GM10266 (cell line): Measurements from ENCODE around the gene PPARD.
A peak's percentile ranks its signal among the peaks of the same experiment; 100 is the strongest.

Experiments
- DNase-seq: peaks from one replicate; pipeline ENCODE4 v3.0.0; 2012; ENCODE audit errors: extremely low spot score
- CTCF ChIP-seq: IDR thresholded peaks from 2 replicates; pipeline ENCODE4 v1.5.1; 2012; ENCODE audit warnings: mild to moderate bottlenecking, low read depth; ENCODE audit not compliant: control insufficient read depth, insufficient read depth; ENCODE audit errors: missing control alignments

PPARD gene

GRCh38 chr6:35398526-35398925 lies 56.2 kb downstream of the PPARD start:
- no peak for TF ChIP-seq CTCF
- no peak for DNase-seq

GRCh38 chr6:35400111-35400510 lies 57.8 kb downstream of the PPARD start:
- DNase-seq = no peak

GRCh38 chr6:35400901-35401311 lies 58.5 kb downstream of the PPARD start:
- DNase-seq = no peak

More at GRCh38 chr6:35400111-35400510, 57.8 kb downstream of the PPARD start:
- no peak for TF ChIP-seq CTCF

GRCh38 chr6:35401514-35401913 lies 59.2 kb downstream of the PPARD start:
- no peak for DNase-seq
- no peak for TF ChIP-seq CTCF

More at GRCh38 chr6:35400901-35401311, 58.5 kb downstream of the PPARD start:
- no peak for TF ChIP-seq CTCF

- peak; percentile 16 for TF ChIP-seq CTCF
- DNase-seq = peak; percentile 55
These were observed 59.9 kb downstream of the PPARD start for GRCh38 chr6:35402136-35402855.

- no peak for TF ChIP-seq CTCF
These were observed 60.5 kb downstream of the PPARD start for GRCh38 chr6:35402856-35403191.

GRCh38 chr6:35403544-35404442 lies 61.4 kb downstream of the PPARD start:
- no peak for TF ChIP-seq CTCF
- no peak for DNase-seq

More at GRCh38 chr6:35402856-35403191, 60.5 kb downstream of the PPARD start:
- DNase-seq = no peak
